HepG2 (cell line): ENCODE measurements around the gene RAN. TPM values are rescaled to one million over a fixed set of nuclear protein-coding genes. Genes with fewer than 3 reads are reported as not detected.
A peak's percentile ranks its signal among the peaks of the same experiment; 100 is the strongest.

ENCODE experiments used
- HMGA1 ChIP-seq: sonication (generic); formaldehyde crosslinking; conservative IDR thresholded peaks from 2 replicates; pipeline ENCODE4 v1.4.0; 2020; ENCODE audit warnings: missing genetic modification reagents
- IRF1 ChIP-seq: sonication (generic); formaldehyde crosslinking; IDR thresholded peaks from 2 replicates; pipeline ENCODE4 v1.4.0; 2020; ENCODE audit warnings: low read depth, mild to moderate bottlenecking, missing genetic modification reagents
- KDM4B ChIP-seq: sonication (generic); formaldehyde crosslinking; IDR thresholded peaks from 2 replicates; pipeline ENCODE4 v1.4.0; 2020; ENCODE audit warnings: missing genetic modification reagents
- NFE2 ChIP-seq: sonication (generic); formaldehyde crosslinking; IDR thresholded peaks from 2 replicates; pipeline ENCODE4 v1.4.0; 2020; ENCODE audit warnings: missing genetic modification reagents
- PCBP2 ChIP-seq: fragments of 200-400 bp; formaldehyde crosslinking; optimal IDR thresholded peaks from 2 replicates; pipeline ENCODE3; 2018; ENCODE audit warnings: low read length, low read depth; ENCODE audit not compliant: poor library complexity, severe bottlenecking
- RFXANK ChIP-seq: IDR thresholded peaks from 2 replicates; pipeline ENCODE4 v1.6.1; 2016
- SMARCC2 ChIP-seq: fragments of 450-650 bp; IDR thresholded peaks from 2 replicates; pipeline ENCODE4 v1.6.1; 2017; ENCODE audit warnings: antibody characterized with exemption, mild to moderate bottlenecking
- SNAPC2 ChIP-seq: sonication (generic); formaldehyde crosslinking; IDR thresholded peaks from 2 replicates; pipeline ENCODE4 v1.8.1; 2022; ENCODE audit warnings: mild to moderate bottlenecking, missing genetic modification reagents
- TBP ChIP-seq: sonication (generic); formaldehyde crosslinking; IDR thresholded peaks from 2 replicates; pipeline ENCODE4 v1.5.0; 2020; ENCODE audit warnings: missing genetic modification reagents
- TFDP1 ChIP-seq: IDR thresholded peaks from 2 replicates; pipeline ENCODE4 v1.6.1; 2016; ENCODE audit warnings: missing compliant biosample characterization, missing genetic modification reagents, borderline replicate concordance
- THYN1 ChIP-seq: sonication (generic); formaldehyde crosslinking; IDR thresholded peaks from 2 replicates; pipeline ENCODE4 v1.8.1; 2023; ENCODE audit warnings: low read depth, mild to moderate bottlenecking, moderate library complexity, missing genetic modification reagents, borderline replicate concordance
- ZBTB39 ChIP-seq: sonication (generic); formaldehyde crosslinking; IDR thresholded peaks from 2 replicates; pipeline ENCODE4 v1.5.0; 2020; ENCODE audit warnings: missing genetic modification reagents
- ZBTB44 ChIP-seq: sonication (generic); formaldehyde crosslinking; IDR thresholded peaks from 2 replicates; pipeline ENCODE4 v1.4.0; 2020; ENCODE audit warnings: missing genetic modification reagents
- ZMYM2 ChIP-seq: sonication (generic); formaldehyde crosslinking; IDR thresholded peaks from 2 replicates; pipeline ENCODE4 v1.8.0; 2022; ENCODE audit warnings: mild to moderate bottlenecking, missing genetic modification reagents
- ZNF224 ChIP-seq: sonication (generic); formaldehyde crosslinking; IDR thresholded peaks from 2 replicates; pipeline ENCODE4 v1.5.0; 2020; ENCODE audit warnings: mild to moderate bottlenecking, missing genetic modification reagents
- ZNF263 ChIP-seq: sonication (generic); formaldehyde crosslinking; IDR thresholded peaks from 2 replicates; pipeline ENCODE4 v1.4.0; 2020; ENCODE audit warnings: missing genetic modification reagents
- ZNF343 ChIP-seq: sonication (generic); formaldehyde crosslinking; IDR thresholded peaks from 2 replicates; pipeline ENCODE4 v1.4.0; 2020; ENCODE audit warnings: mild to moderate bottlenecking, missing genetic modification reagents
- ZNF460 ChIP-seq: sonication (generic); formaldehyde crosslinking; IDR thresholded peaks from 2 replicates; pipeline ENCODE4 v1.5.1; 2020; ENCODE audit warnings: missing genetic modification reagents, mild to moderate bottlenecking, borderline replicate concordance
- ZNF598 ChIP-seq: sonication (generic); formaldehyde crosslinking; IDR thresholded peaks from 2 replicates; pipeline ENCODE4 v1.5.1; 2020; ENCODE audit warnings: mild to moderate bottlenecking, missing genetic modification reagents, borderline replicate concordance
- ZNF883 ChIP-seq: sonication (generic); formaldehyde crosslinking; IDR thresholded peaks from 2 replicates; pipeline ENCODE4 v1.5.1; 2020; ENCODE audit warnings: mild to moderate bottlenecking, missing genetic modification reagents; ENCODE audit errors: not compliant biosample characterization
- polyA plus RNA-seq, 8 experiments: library from polyadenylated mRNA; depleted of rRNA in 3 of 8; stranded (reverse) in 7 of 8; unstranded in 1 of 8; fragments of >200 nt; fragmentation: Illumina TruSeq in 4 of 8; extraction: Trizol in 4 of 8; gene quantifications; 2 replicates each; pipeline versions ENCODE4 v1.2.1 to v1.2.3, GENCODE V29; 2011 to 2016; ENCODE audit warnings: low read depth in 4 of 8, missing spikeins in 1 of 8, mixed read lengths in 1 of 8; ENCODE audit not compliant: insufficient read depth in 1 of 8
- total RNA-seq, 5 experiments: library from RNA; depleted of rRNA; stranded (reverse); fragments of >200 nt; fragmentation: Illumina TruSeq; extraction: Trizol; gene quantifications; 2 replicates each; pipeline ENCODE4 v1.2.3, GENCODE V29; 2016; ENCODE audit warnings: low read depth in 1 of 5
- TF ChIP-seq, protein P1 (sequence below): sonication (generic); formaldehyde crosslinking; IDR thresholded peaks from 2 replicates; pipeline ENCODE4 v1.9.0; 2021; ENCODE audit warnings: missing genetic modification reagents, mild to moderate bottlenecking, borderline replicate concordance
- TF ChIP-seq, protein P2 (sequence below): sonication (generic); formaldehyde crosslinking; IDR thresholded peaks from 2 replicates; pipeline ENCODE4 v1.5.1; 2020; ENCODE audit warnings: missing genetic modification reagents, mild to moderate bottlenecking, borderline replicate concordance

Gene RAN
- total and polyA plus RNA-seq, 2 of the 13 experiments (the other 11 are each of a cell fraction or from before 2014, with no cell fraction given) = 1,335 to 1,630 TPM

GRCh38 chr12:130916241-130916911 is 44.5 kb downstream of the RAN start (continued):
- TF ChIP-seq ZBTB39 (CRISPR knock-in tag) (no peak), HMGA1 (CRISPR knock-in tag) (no peak), ZNF460 (CRISPR knock-in tag) (no peak), ZNF343 (no peak), TBP (CRISPR knock-in tag) (no peak), ZNF263 (CRISPR knock-in tag) (peak; percentile 23; the same call in 1 of the 2 replicates), ZNF224 (CRISPR knock-in tag) (no peak), NFE2 (no peak), SMARCC2 (no peak), ZNF883 (CRISPR knock-in tag) (no peak), ZMYM2 (CRISPR knock-in tag) (no peak), SNAPC2 (CRISPR knock-in tag) (no peak), RFXANK (CRISPR knock-in tag) (no peak), PCBP2 (no peak), ZNF598 (CRISPR knock-in tag) (no peak), KDM4B (CRISPR knock-in tag) (no peak), THYN1 (CRISPR knock-in tag) (no peak), ZBTB44 (CRISPR knock-in tag) (no peak), IRF1 (no peak), TFDP1 (CRISPR knock-in tag) (peak; percentile 77; the same call in 1 of the 2 replicates)
- TF ChIP-seq, protein P1, sequence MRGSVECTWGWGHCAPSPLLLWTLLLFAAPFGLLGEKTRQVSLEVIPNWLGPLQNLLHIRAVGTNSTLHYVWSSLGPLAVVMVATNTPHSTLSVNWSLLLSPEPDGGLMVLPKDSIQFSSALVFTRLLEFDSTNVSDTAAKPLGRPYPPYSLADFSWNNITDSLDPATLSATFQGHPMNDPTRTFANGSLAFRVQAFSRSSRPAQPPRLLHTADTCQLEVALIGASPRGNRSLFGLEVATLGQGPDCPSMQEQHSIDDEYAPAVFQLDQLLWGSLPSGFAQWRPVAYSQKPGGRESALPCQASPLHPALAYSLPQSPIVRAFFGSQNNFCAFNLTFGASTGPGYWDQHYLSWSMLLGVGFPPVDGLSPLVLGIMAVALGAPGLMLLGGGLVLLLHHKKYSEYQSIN (CRISPR knock-in tag) = no peak
- TF ChIP-seq, protein P2, sequence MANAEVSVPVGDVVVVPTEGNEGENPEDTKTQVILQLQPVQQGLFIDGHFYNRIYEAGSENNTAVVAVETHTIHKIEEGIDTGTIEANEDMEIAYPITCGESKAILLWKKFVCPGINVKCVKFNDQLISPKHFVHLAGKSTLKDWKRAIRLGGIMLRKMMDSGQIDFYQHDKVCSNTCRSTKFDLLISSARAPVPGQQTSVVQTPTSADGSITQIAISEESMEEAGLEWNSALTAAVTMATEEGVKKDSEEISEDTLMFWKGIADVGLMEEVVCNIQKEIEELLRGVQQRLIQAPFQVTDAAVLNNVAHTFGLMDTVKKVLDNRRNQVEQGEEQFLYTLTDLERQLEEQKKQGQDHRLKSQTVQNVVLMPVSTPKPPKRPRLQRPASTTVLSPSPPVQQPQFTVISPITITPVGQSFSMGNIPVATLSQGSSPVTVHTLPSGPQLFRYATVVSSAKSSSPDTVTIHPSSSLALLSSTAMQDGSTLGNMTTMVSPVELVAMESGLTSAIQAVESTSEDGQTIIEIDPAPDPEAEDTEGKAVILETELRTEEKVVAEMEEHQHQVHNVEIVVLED (CRISPR knock-in tag) = no peak
